Erythroblast (primary cell): ENCODE results near the gene SSNA1.

Experiments used
- GATA1 ChIP-seq: IDR thresholded peaks from 2 replicates; pipeline ENCODE4 v1.6.1; 2011; ENCODE audit warnings: low read depth, mild to moderate bottlenecking, control low read depth, low read length, moderate library complexity
- POLR2A ChIP-seq: IDR thresholded peaks from 2 replicates; pipeline ENCODE4 v1.6.1; 2011; ENCODE audit warnings: mild to moderate bottlenecking, low read length

- TF ChIP-seq POLR2A (no peak), GATA1 (no peak)
Observed at GRCh38 chr9:137189297-137190295, 1.1 kb downstream of the SSNA1 start.
